SK-N-SH (cell line): ENCODE data around the gene MED29. TPM values are rescaled to one million over a fixed set of nuclear protein-coding genes. Genes with fewer than 3 reads are reported as not detected.

Experiments
- CTCF ChIA-PET: fragments of 300-600, 350-600 bp; formaldehyde crosslinking; extraction: SDS; loops from one replicate; lab custom pipeline; 2021; lab: Yijun Ruan, JAX
- POLR2A ChIA-PET: fragments of 350-600 bp; sonication (Branson Sonifier 250); formaldehyde crosslinking; extraction: SDS; loops from one replicate; lab custom pipeline; 2020; ENCODE audit warnings: antibody characterized with exemption, inconsistent platforms; lab: Yijun Ruan, JAX
- DNase-seq: peaks from one replicate; pipeline ENCODE4 v3.0.0; 2012
- H2AFZ ChIP-seq: fragments of 200-600 bp; sonication (generic); 2 replicates; pipeline ENCODE4 v1.8.1; 2016; ENCODE audit warnings: antibody characterized with exemption, mild to moderate bottlenecking, low read depth
- H3F3A ChIP-seq: fragments of 200-600 bp; sonication (generic); replicated peaks from 2 replicates; pipeline ENCODE3; 2016; ENCODE audit warnings: antibody characterized with exemption, mild to moderate bottlenecking; ENCODE audit not compliant: insufficient read depth
- H3K27ac ChIP-seq, 2 experiments: fragments of 200-500 bp in 1 of 2; fragments of 200-600 bp in 1 of 2; sonication (Bioruptor generic) in 1 of 2; sonication (generic), shearing (Covaris generic) in 1 of 2; 2 replicates each; pipeline versions ENCODE4 v1.5.1 to v1.6.1; 2014 to 2016; ENCODE audit warnings: low read depth in 2 of 2, inconsistent platforms in 1 of 2, low read length in 1 of 2, mild to moderate bottlenecking in 1 of 2, mixed read lengths in 1 of 2
- H3K27me3 ChIP-seq: fragments of 200-600 bp; sonication (generic), shearing (Covaris generic); 2 replicates; pipeline ENCODE4 v1.6.1; 2016; ENCODE audit warnings: mixed run types; ENCODE audit not compliant: insufficient read depth
- H3K36me3 ChIP-seq, 2 experiments: fragments of 200-500 bp in 1 of 2; fragments of 200-600 bp in 1 of 2; sonication (Bioruptor generic) in 1 of 2; sonication (generic) in 1 of 2; replicated peaks in 1 of 2; 2 replicates each; pipeline versions ENCODE3 to v1.5.1; 2014 to 2016; ENCODE audit warnings: low read length in 1 of 2, mild to moderate bottlenecking in 1 of 2; ENCODE audit not compliant: insufficient read depth in 2 of 2, control insufficient read depth in 1 of 2
- H3K4me1 ChIP-seq, 2 experiments: fragments of 200-500 bp in 1 of 2; fragments of 200-600 bp in 1 of 2; sonication (Bioruptor generic) in 1 of 2; sonication (generic), shearing (Covaris generic) in 1 of 2; 2 replicates each; pipeline versions ENCODE4 v1.5.1 to v1.6.1; 2014 to 2016; ENCODE audit warnings: low read depth in 1 of 2, low read length in 1 of 2, mixed run types in 1 of 2; ENCODE audit not compliant: insufficient read depth in 2 of 2, control insufficient read depth in 1 of 2
- H3K4me2 ChIP-seq: fragments of 200-600 bp; sonication (generic), shearing (Covaris generic); 2 replicates; pipeline ENCODE4 v1.6.1; 2017; ENCODE audit warnings: mixed run types
- H3K4me3 ChIP-seq, 2 experiments: fragments of 200-500 bp in 1 of 2; fragments of 200-600 bp in 1 of 2; sonication (Bioruptor generic) in 1 of 2; sonication (generic), shearing (Covaris generic) in 1 of 2; 2 replicates each; pipeline versions ENCODE4 v1.5.1 to v1.8.1; 2014 to 2016; ENCODE audit warnings: low read depth in 2 of 2, inconsistent platforms in 1 of 2, low read length in 1 of 2, mild to moderate bottlenecking in 1 of 2, mixed read lengths in 1 of 2, moderate library complexity in 1 of 2
- H3K79me2 ChIP-seq: fragments of 200-600 bp; sonication (generic); 2 replicates; pipeline ENCODE4 v1.8.1; 2017; ENCODE audit warnings: mild to moderate bottlenecking; ENCODE audit not compliant: insufficient read depth
- H3K9ac ChIP-seq: fragments of 200-600 bp; sonication (generic); 2 replicates; pipeline ENCODE4 v1.6.1; 2017; ENCODE audit warnings: mixed run types
- H3K9me2 ChIP-seq: fragments of 200-600 bp; sonication (generic); 2 replicates; pipeline ENCODE4 v1.6.1; 2017; ENCODE audit warnings: mixed run types
- H3K9me3 ChIP-seq: fragments of 200-600 bp; sonication (generic); 2 replicates; pipeline ENCODE4 v1.6.1; 2017; ENCODE audit warnings: mixed run types, mild to moderate bottlenecking, moderate library complexity
- H4K20me1 ChIP-seq: fragments of 200-600 bp; sonication (generic); 2 replicates; pipeline ENCODE4 v1.6.1; 2017; ENCODE audit warnings: mild to moderate bottlenecking, mixed run types; ENCODE audit not compliant: insufficient read depth
- ELF1 ChIP-seq: IDR thresholded peaks from 2 replicates; pipeline ENCODE4 v1.4.0; 2012
- EP300 ChIP-seq, 2 experiments: IDR thresholded peaks; 2 replicates each; pipeline versions ENCODE4 v1.4.0 to v1.6.1; 2012; ENCODE audit warnings: borderline replicate concordance in 1 of 2, low read depth in 1 of 2, low read length in 1 of 2
- FOXM1 ChIP-seq: IDR thresholded peaks from 2 replicates; pipeline ENCODE4 v1.4.0; 2012; ENCODE audit warnings: low read depth, mild to moderate bottlenecking
- GABPA ChIP-seq: IDR thresholded peaks from 2 replicates; pipeline ENCODE4 v1.4.0; 2012; ENCODE audit warnings: low read depth, mild to moderate bottlenecking
- GATA2 ChIP-seq: sonication (generic); formaldehyde crosslinking; IDR thresholded peaks from 2 replicates; pipeline ENCODE4 v1.5.0; 2020; ENCODE audit warnings: mild to moderate bottlenecking, missing genetic modification reagents
- MAX ChIP-seq: IDR thresholded peaks from 2 replicates; pipeline ENCODE4 v1.4.0; 2012; ENCODE audit warnings: low read depth
- MEF2A ChIP-seq: IDR thresholded peaks from 2 replicates; pipeline ENCODE4 v1.4.0; 2012; ENCODE audit warnings: low read depth, borderline replicate concordance
- MXI1 ChIP-seq: IDR thresholded peaks from 2 replicates; pipeline ENCODE4 v1.6.1; 2012; ENCODE audit warnings: mild to moderate bottlenecking, low read depth, low read length, improper control_type of control experiment
- NFIC ChIP-seq: IDR thresholded peaks from 2 replicates; pipeline ENCODE4 v1.4.0; 2012; ENCODE audit warnings: borderline replicate concordance
- NRF1 ChIP-seq: IDR thresholded peaks from 2 replicates; pipeline ENCODE4 v1.6.1; 2012; ENCODE audit warnings: low read depth, mild to moderate bottlenecking, low read length
- PBX3 ChIP-seq: IDR thresholded peaks from 2 replicates; pipeline ENCODE4; 2012
- POLR2AphosphoS5 ChIP-seq: IDR thresholded peaks from 2 replicates; pipeline ENCODE4 v1.6.1; 2012; ENCODE audit warnings: low read depth, low read length
- RAD21 ChIP-seq: IDR thresholded peaks from 2 replicates; pipeline ENCODE4 v1.6.1; 2012; ENCODE audit warnings: mild to moderate bottlenecking, low read length
- RFX5 ChIP-seq: IDR thresholded peaks from 2 replicates; pipeline ENCODE4 v1.6.1; 2012; ENCODE audit warnings: mild to moderate bottlenecking, improper control_type of control experiment, low read length
- RXRA ChIP-seq: IDR thresholded peaks from 2 replicates; pipeline ENCODE4 v1.4.0; 2012; ENCODE audit warnings: low read depth, mild to moderate bottlenecking, borderline replicate concordance
- SIN3A ChIP-seq: IDR thresholded peaks from 2 replicates; pipeline ENCODE4 v1.6.1; 2012; ENCODE audit warnings: low read depth, mild to moderate bottlenecking, low read length, moderate library complexity, borderline replicate concordance
- TAF1 ChIP-seq: IDR thresholded peaks from 2 replicates; pipeline ENCODE4 v1.6.1; 2012; ENCODE audit warnings: low read depth, mild to moderate bottlenecking, low read length, moderate library complexity, borderline replicate concordance
- TCF12 ChIP-seq: IDR thresholded peaks from 2 replicates; pipeline ENCODE4 v1.4.0; 2012
- TEAD4 ChIP-seq: IDR thresholded peaks from 2 replicates; pipeline ENCODE4 v1.4.0; 2012; ENCODE audit warnings: mild to moderate bottlenecking, borderline replicate concordance; ENCODE audit not compliant: insufficient read depth
- YY1 ChIP-seq: IDR thresholded peaks from 2 replicates; pipeline ENCODE4 v1.4.0; 2012; ENCODE audit warnings: low read depth, mild to moderate bottlenecking
- ZBTB33 ChIP-seq: IDR thresholded peaks from 2 replicates; pipeline ENCODE4 v1.4.0; 2012; ENCODE audit warnings: low read depth, borderline replicate concordance
- WGBS: methylation state at CpG from one replicate; pipeline ENCODE4 v1.1.6; 2017; ENCODE audit warnings: low lambda C conversion rate; 5-methylcytosine and 5-hydroxymethylcytosine counted together
- polyA plus RNA-seq, 3 experiments: library from polyadenylated mRNA; depleted of rRNA; stranded (reverse); fragments of >200 nt; gene quantifications; 2 replicates each; pipeline ENCODE4 v1.2.3, GENCODE V29; 2012
- TF ChIP-seq, protein P1 (sequence below): fragments of 150-350 bp; IDR thresholded peaks from 2 replicates; pipeline ENCODE4 v1.6.1; 2017; ENCODE audit warnings: antibody characterized with exemption, low read length, low read depth, borderline replicate concordance
- TF ChIP-seq, protein P2 (sequence below): IDR thresholded peaks from 2 replicates; pipeline ENCODE4 v1.4.0; 2012; ENCODE audit warnings: low read depth, borderline replicate concordance

MED29 gene
- polyA plus RNA-seq, 1 of the 3 experiments (the other 2 are of a cell fraction) = 32.0 TPM

DNA sequence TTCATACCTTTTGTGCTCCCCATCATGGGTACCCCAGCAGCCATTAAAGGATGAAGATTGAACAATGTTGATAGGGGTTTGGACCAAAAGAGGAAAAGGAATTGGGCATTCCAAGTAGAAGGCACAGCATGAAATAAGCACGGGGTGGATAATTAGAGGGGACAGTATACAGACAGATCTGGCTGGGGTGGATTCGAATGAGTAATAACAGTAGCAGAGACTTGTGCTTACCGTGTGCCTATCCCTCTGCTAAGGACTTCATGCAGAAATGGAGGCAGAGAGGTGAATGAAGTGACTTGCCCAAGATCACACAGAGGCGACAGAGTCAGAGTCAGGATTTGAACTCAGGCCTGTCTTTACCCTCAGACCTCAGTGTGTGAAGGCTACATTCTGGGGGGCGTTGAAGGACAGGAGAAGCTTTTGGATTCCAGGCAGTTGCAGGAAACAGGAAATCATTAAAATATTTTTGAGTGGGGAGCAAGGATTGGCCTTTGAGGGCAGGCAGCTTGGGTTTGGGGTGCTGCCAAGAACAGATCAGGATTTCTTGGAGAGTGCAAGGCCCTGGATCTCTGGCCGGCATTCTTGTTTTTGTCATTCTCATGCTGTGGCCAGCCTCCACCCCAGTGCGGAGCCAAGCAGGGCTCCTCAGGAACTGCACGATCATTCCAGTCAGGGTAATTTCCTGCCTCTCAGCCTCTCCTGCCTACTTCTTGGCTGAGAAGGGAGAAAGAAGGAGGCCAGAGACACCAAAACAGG is 19.0 kb upstream of the MED29 start:
- H3K79me2 ChIP-seq = 0 out of 2 replicates have a peak, but pooled peaks cover 3% of the 10 kb centered on the region
- TF ChIP-seq GATA2 (no peak), FOXM1 (no peak), PBX3 (no peak), SIN3A (no peak), NFIC (peak; percentile 85), MXI1 (no peak), GABPA (0 out of 2 replicates have a peak, but pooled peaks have one; percentile 11), TEAD4 (no peak), ZBTB33 (no peak), TAF1 (peak; percentile 18; the same call in 1 of the 2 replicates), RFX5 (no peak), TCF12 (peak; percentile 53), RAD21 (no peak), YY1 (0 out of 2 replicates have a peak, but pooled peaks have one; percentile 26), EP300 (IDR thresholded peaks at IDR 0.05; ENCODE audit: borderline replicate concordance in 1 of 2, low read depth in 1 of 2, low read length in 1 of 2) (no peak; a peak in 1 of 4 replicates), MEF2A (no peak), POLR2AphosphoS5 (no peak), RXRA (no peak; the same call in 1 of the 2 replicates), NRF1 (no peak), ELF1 (no peak), MAX (peak; percentile 59)
- TF ChIP-seq, protein P1, sequence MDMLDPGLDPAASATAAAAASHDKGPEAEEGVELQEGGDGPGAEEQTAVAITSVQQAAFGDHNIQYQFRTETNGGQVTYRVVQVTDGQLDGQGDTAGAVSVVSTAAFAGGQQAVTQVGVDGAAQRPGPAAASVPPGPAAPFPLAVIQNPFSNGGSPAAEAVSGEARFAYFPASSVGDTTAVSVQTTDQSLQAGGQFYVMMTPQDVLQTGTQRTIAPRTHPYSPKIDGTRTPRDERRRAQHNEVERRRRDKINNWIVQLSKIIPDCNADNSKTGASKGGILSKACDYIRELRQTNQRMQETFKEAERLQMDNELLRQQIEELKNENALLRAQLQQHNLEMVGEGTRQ = no peak
- TF ChIP-seq, protein P2, sequence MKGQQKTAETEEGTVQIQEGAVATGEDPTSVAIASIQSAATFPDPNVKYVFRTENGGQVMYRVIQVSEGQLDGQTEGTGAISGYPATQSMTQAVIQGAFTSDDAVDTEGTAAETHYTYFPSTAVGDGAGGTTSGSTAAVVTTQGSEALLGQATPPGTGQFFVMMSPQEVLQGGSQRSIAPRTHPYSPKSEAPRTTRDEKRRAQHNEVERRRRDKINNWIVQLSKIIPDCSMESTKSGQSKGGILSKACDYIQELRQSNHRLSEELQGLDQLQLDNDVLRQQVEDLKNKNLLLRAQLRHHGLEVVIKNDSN = no peak
- 37% methylated on average over 8 of the region's 8 CpGs for WGBS
- peaks cover 31 to 45% of the 10 kb centered on the region in 2 experiments for H3K36me3 ChIP-seq
- H3K27ac ChIP-seq = peak overlapping the region; percentile 84 to 89
- peak overlapping the region; percentile 55 for H3K9ac ChIP-seq
- peaks cover 7 to 15% of the 10 kb centered on the region in 2 experiments; a peak in 2 of 4 replicates for H3K4me1 ChIP-seq
- no peaks in the 10 kb centered on the region for H3K9me2 ChIP-seq
- no peak overlapping the region for H2AFZ ChIP-seq
- CTCF ChIA-PET = interaction anchor here (1.9 kb wide), 1 partner anchor 26 kb away, joined by 6 read pairs; no protein-coding TSS in a partner anchor
- no peak overlapping the region for H3K4me3 ChIP-seq
- no peak for DNase-seq
- no peaks in the 10 kb centered on the region for H3K27me3 ChIP-seq
- no peaks in the 10 kb centered on the region for H3K9me3 ChIP-seq
- no peaks in the 10 kb centered on the region for H4K20me1 ChIP-seq
- peaks cover 10% of the 10 kb centered on the region for H3F3A ChIP-seq
- POLR2A ChIA-PET = no interaction called here
- peak overlapping the region; percentile 50; the same call in 1 of the 2 replicates for H3K4me2 ChIP-seq
